Umbilical cord (tissue), 2 donors: ENCODE results near the gene PCNX2. TPM values are rescaled to one million over a fixed set of nuclear protein-coding genes. Genes with fewer than 3 reads are reported as not detected.
"Not testable (repeated sequence)": the region's sequence is repeated elsewhere in the genome, so short reads cannot be mapped to it uniquely, and the experiment has no call there.

Experiments
- DNase-seq: peaks from one replicate; pipeline ENCODE4 v3.0.0-alpha.2; 2015; ENCODE audit warnings: low spot score
- total RNA-seq: library from RNA; depleted of rRNA; stranded (reverse); fragments of >200 nt; gene quantifications from one replicate; pipeline ENCODE4 v1.2.3, GENCODE V29; 2014; ENCODE audit warnings: low replicate concordance; ENCODE audit not compliant: insufficient read depth

Gene PCNX2
- total RNA-seq, 1 donor from 2014 or later: 12.5 TPM

DNA sequence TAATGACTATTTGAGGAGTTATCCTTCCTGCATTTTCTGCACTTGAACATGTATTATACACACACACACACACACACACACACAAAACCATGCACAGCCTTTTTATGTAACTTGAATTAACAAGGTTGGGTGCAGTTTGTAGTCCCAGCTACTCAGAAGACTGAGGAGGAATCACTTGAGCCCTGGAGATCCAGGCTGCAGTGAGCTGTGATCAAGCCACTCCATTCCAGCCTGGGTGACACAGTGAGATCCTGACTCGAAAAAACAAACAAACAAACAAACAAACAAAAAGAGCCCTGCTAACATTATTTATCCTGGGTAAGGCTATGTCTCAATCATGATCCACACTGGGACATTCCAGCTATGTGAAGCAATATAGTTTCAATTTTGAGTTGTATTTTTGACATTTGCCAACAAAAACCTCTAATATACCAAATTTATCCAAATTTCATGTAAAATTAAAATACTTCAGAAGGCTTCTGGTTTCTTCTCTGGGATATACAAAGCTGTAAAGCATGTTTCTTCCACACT lies 188.3 kb downstream of the PCNX2 start:
- DNase-seq: no peak

DNA sequence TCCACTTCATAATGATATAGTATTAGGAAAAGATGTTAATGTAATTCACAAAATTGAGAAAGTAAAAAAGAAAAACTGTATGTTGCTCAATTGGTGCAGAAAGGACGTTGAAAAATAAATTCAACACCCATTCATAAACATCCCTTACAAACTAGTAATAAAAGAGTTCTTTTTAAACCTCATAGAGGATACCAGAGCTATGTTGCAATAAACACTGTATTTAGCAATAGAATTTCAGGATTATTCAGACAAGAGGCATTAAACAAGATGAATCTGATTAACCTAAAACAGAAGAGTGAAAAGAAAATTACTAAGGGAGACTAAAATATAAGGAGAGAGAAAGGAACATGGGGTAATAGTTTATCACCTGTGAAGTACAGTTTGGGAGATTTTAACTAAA lies 190.3 kb downstream of the PCNX2 start:
- DNase-seq: no peak

DNA sequence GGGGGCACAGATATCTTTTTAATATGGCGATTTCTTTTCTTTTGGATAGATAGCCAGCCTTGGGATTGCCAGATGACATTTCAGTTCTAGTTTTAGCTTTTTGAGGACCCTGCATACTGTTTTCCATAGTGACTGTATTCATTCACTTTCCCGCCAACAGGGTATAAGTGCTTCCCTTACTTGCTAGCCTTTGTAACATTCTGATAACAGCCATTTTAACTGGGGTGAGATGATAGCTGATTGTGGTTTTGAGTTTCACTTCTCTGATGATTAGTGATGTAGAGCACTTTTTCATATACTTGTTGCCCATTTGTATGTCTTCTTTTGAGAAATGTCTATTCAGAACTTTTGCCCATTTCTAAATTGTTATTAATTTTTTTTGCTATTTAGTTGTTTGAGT lies 193.2 kb downstream of the PCNX2 start:
- DNase-seq: no peak

DNA sequence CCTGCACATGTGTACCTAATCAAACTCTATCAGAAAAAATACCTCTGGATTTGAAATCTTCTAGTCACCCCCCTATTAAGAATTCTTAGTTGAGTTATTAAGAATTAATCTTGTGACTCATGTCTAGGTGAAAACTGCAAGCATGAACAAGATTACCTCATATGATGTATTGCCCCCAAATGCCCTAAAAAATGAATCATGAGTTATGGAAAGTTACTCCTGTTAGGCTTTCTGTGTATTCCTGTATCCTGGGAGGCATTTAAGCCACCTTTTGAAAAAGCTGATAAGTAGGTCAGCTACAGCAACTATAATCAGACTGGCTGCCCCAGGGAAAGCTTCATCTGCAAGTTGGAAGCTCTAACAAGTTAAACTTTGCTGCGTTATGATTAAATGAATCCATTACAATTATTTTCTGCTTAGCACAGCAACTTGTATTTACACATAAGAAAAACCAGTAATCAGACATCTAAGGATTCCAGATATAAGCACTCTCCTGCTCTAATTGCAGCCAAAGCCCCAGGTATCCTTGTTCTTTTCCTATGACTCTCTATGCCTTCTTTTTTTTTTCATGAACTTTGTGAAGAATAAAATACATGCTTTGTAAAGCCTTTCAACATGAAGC lies 197.5 kb downstream of the PCNX2 start:
- DNase-seq: peak; percentile 47

DNA sequence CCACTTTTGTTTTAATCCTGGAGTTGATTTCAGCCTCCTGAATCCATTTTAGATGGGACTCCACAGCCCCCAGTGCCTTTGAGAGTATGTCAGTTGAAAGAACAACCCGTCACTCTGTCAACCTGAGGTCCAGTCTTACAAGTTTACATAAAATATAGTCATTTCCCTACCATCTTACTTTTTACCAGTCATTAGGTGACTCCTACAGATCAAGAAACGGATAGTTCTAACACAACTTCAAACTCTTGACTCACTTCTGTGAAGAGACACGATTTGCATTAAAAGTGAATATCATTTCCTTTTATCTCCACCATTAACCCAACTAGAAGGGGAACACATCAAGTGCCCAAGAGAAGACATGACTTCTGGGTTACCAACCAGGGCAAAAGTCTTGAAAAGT lies 198.0 kb downstream of the PCNX2 start:
- DNase-seq: no peak

DNA sequence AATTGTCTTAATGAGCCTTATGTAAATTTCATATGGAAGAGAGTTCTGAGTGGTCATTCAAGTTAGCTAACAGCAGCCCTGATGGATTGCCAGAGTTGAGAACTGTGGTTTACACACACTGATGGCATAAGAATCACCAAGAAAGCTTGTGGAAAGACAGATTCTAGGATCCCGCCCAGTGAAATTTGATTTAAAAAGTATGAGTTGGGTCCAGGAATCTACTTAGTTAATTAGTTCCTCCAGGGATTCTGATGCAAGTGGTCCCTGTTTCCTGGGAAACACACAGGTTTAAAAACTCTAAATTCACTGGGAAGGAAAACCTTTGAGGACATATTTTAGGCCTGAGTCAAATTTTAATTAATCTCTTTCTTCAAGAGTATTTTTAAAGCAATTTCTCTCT lies 200.8 kb downstream of the PCNX2 start:
- DNase-seq: no peak

DNA sequence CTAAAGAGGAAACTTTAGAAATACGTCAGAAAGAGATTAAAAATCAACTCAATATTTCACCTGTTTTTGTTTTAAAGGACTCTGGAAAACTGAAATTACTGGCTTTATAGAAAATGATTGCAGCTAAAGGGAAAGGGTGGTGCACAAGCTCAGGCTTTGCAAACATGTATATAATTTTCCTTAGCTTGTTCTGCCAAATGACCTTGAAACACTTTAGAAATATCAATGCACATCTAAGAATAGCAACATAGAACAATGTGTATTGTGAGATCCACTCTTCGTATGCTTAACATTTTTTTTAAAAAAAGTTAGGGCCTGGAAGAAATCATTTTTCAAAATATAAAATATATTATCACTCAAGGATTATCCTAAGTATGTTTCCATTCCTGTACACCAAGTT lies 201.3 kb downstream of the PCNX2 start:
- no peak for DNase-seq

DNA sequence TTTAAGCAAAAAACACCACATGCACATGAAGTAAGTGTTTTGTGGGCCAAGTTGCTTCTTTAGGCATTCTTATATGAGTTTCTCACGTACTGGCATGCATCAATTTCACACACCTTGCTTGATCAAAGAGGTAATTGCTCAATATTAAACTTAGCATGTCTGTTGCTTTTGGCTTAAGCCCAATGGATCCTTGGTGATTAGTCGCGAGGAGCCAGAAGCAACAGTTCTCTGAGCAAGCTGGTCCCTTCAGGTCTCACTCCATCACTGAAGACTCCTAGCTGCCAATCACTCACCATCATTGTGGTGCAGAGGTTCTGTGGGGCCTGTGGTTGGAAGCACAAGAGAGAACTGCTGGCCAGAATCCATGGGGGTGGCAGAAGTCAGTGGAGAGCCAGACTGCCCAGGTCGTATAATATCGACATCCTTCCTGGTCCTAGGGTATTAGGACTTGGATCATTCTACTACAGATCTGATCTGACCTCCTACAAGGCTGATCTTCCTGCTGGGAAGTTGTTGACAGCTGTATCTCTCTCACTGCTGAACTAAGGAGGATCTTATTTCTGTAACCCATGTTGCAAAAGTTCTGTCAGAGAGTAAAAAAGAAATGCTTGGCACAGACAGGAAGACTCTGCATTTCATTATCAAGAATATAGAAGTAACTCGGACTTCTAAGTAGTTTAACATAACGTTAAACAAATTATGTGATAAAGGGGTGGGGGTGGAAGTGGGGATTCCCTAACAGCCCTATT lies 204.6 kb downstream of the PCNX2 start:
- no peak for DNase-seq

DNA sequence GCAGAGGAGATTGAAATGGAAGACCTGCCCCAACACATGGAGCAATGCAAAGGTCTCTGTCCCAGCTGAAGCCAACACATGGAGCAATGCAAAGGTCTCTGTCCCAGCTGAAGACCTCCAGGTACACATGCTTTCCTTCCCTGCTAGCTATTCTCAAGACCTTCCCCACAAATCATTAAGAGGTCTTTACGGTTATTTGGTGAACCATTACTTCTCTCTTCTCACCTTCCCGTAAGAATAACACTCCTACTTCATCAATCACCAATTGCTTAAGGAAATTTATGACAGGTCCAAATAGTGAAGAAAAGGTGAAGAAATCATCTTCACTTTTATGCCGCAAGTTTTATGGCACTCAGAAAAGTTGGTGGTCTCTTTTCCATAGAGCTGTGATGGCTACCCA lies 206.3 kb downstream of the PCNX2 start:
- no peak for DNase-seq

DNA sequence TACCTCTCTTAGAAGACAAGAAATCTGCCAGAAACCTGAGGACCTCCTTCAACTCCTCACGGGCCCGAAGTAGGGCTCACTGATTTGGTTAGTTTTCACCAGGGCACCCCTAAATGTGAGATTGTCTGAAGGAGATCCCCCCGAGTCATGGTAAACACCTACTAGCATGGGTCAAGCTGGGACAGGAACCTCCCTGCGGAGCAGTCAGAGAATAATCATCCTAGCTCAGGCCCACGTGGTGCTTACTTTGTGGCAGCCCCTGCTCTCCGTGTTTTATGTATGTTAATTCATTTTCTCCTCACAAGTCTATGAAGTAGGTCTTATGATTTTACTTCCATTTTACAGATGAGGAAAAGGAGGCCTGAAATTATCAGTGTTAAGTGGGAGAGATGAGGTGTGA lies 206.9 kb downstream of the PCNX2 start:
- no peak for DNase-seq

DNA sequence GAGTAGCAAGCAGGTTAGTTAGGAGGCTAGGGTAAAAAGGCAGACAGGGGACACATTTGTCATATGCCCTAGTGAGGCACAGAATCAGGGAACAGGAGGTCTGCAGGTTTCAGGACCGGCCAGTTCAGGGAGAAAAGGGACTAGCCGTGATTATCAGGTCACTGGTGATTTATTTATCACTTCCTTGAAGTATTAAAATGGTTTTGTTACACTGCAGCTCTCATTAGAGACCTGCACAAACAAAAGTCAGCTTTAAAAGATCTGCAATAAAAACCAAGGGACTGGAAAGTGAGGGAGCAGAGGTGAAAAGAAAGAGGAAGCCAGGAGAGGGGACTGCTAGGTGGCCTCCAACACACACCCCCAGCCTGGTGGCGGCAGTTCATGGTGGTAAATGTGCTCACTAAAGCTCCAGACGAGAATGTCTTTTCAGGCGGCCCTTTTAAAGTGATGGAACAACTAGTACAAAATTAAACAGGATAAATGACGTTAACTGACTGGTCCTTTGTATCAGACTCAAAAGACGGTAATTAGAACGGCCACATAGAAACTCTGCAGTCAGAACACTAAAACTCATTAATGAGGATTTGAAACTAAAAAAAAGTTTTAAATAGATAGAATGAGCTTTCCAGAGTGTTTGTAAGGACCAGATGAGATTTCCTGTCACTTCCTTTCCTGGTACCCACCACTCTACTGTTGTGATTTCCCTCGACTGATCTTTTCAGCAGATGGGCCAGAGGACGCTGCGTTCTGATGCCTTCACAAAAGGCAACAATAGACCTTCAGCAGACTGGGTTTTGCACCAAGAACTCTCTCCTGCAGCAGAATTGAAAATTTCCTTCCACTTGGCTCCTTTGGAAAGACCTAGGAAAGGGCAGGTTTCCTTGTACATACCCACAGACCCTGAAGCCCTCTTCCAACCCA lies 208.3 kb downstream of the PCNX2 start:
- no peak for DNase-seq

DNA sequence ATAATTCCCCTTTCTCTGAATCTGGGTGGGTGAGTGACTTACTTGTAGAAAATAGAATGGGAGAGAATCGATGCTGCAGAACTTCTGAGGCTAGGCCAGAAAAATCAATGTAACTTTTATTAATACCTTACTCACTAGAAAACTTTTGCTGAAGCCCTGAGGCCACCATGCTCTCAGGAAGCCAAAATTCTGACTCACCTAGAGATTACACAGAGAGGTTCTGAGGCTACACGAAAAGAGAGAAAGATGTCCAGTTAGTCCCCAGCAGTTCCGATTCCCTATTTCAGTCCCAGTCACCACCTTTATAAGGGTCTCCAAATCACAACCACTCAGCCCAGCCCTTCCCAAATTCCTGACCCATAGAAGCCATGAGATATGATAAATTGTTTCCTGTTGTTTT lies 210.0 kb downstream of the PCNX2 start:
- DNase-seq: no peak

DNA sequence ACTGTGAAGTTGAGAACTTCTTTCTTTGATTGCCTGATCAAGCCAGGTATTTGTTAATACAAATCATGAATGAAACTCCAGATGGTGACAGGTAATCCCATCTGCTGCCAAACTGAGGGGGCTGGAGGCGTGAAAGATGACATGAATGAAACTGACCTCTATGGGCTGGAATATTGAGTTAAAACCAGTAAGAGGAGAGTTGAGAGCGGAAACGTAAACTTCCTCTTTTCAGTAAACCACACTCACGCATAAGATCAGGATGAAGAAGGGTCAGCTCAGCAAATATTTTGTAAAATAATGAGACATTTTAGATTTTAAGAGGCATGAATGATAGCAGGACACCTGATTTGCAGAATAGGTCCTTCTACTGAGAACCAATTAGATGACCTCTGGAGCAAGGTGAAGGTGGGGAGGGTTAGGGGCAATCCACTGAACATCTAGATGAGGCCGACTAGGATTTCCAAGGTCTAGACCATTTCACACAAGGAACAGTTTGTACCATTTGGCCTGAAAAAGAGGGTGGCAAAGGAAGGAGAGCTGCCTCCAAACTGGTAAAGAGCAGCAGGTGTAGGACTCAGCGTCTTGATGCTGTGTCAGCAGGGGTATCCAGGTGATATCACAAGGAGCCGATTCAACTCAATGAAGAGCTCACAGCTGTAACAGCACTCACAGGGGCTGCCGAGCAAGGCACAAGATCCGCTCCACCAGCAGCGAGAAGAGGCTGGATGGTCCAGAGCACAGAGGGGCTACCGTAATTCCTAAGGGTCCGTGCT lies 212.6 kb downstream of the PCNX2 start:
- no peak for DNase-seq

DNA sequence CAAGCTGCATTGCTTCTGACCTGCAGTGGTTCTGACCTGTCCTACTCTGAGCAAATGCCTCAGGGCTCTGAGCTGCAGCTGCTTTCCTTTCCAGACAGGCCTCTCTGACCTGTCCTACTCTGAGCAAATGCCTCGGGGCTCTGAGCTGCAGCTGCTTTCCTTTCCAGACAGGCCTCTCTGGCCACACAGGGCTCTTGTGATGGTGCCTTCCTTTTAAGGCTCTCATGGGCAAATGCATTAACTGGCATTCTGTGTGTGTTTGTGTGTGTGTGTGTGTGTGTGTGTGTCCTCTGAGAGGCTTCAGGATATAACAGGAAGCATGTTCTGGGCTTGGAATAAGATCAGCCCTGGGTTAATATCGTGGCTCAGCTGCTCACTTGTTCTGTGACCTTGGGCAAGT lies 213.8 kb downstream of the PCNX2 start:
- no peak for DNase-seq

DNA sequence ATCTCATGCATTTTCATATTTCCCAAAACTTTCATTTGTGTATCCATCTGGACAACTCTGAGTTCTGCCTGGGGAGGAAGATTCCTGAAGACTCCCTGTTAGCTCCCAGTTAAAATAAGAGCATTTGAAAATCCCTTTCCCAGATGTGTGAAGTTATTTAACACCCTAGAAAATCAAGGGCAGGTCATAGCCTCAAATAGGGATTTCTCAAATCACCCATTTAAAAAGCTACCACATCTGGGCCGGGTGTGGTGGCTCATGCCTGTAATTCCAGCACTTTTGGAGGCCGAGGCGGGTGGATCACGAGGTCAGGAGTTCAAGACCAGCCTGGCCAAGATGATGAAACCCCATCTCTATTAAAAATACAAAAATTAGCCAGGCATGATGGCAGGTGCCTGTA lies 214.7 kb downstream of the PCNX2 start:
- DNase-seq: not testable (repeated sequence)

DNA sequence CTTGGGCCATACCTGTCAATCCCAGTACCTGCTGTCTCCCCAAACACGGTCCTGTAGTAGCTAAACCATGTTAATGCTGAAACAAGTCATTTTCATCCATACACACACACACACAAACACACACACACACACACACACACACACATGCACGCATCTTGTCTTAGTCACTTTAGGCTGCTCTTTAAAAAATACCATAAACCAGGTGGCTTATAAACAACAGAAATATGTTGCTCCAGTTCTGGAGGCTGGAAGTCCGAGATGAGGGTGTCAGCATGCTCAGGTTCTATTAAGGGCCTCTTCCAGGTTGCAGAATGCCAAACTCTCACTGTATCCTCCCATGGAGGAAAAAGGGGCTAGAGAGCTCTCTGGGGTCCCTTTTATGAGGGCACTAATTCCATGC lies 215.2 kb downstream of the PCNX2 start:
- no peak for DNase-seq

DNA sequence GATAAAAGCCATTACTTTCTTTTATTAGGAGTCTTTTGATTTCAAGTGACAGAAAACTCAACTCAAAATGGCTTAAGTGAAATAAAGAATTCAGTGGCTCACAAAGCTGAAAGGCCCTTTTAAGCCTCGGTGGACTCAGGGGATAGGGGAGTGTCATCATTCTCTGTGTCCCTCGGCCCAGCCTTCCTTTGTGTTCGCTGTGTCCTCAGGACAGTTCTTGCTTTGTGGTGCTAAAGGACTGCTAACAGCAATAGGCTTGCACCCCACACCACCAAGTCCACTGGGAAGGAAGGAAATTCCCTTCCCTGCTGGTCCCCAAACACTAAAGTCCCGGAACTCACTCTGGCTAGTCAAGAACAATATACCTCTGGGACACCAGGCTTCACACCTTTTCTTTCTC lies 216.0 kb downstream of the PCNX2 start:
- DNase-seq: no peak

DNA sequence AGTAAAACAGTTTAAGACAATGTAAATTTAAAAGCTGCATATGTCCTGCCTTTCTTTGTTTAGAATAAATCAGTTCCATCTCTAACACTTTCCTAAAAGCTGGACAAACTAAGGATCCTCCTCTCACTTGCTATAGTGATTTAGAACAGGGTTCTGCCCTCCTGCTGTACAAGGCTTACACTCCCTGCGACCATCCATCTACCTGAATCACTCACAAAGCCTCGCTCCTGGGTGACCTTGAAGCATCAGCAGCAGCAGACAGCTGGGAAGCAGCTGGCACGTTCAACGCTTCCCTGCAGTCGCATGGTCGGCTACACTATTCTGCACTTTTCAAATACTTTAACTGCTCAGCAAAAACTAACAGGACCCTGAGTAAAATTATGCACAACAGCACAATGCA lies 217.1 kb downstream of the PCNX2 start:
- no peak for DNase-seq

DNA sequence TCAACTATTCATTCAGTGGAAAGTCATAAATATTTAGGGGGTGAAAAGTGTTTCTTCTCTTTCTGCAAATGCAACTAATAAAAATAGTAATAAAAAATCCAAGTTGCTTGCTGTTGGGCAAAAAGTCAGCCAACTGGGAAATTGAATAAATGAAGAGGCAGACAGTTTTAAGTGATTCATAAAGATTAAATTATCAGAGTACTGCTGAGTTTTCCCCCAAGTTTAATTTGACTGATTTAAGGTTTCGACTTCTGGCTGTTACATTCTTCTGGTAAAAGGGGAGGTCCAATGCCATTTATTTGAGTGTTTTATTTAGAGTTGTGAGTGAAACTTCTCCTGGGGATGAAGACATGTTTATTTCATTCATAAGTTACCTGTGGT lies 219.6 kb downstream of the PCNX2 start:
- no peak for DNase-seq

DNA sequence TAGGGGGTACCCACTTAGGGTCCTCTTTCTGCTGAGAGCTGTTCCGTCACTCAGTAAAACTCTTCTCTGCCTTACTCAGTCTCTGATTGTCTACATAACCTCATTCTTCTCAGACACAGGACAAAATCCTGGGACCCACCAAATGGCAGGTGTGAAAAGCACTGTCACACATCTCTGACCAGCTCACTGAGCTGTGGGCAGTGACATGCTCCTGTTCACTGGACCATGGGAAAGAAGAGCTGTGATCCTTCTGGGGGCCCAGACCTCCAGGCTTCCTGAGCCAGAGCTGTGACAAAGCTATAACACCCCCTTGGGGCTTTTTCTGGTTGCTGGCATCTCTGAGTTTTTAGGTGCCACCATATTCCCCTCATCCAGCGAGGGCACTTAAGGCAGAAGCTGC lies 229.4 kb downstream of the PCNX2 start:
- no peak for DNase-seq

DNA sequence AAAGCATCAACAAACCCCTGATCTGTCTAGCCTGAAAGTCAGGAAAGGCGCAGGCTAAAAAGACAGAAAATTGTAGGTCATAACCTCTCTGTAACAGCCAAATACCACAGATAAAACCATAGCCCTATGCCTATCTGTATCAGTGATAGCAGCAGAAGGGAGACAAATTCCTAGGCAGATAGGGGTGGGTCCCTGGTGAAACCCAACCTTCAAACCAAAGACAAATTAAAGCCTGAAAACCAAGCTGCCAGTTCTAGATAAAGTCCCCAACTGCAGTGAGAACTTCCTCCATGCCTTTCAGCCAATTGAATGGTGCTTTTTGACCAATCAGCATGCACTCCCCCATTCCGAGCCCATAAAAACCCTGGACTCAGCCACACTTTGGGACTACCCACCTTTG lies 229.8 kb downstream of the PCNX2 start:
- DNase-seq: no peak

DNA sequence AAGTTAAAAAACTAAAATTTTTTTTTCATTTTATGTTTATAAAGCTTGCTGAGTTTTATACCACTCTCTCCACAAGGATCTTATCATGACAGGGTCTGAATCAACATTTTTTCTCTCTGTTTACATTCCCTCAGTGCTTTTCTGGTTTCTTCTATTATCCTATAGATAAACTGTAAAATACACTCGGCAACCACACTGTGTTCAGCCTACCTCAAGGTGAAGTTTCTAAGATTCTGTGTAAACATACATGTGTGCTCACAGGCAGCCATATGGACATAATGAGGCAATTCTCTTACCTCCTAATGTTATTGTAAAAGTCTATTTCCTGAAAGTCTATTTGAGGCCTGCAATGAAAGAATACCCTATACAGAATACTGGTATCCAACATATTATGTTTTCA lies 230.5 kb downstream of the PCNX2 start:
- DNase-seq: no peak
